Measurements from ENCODE around the gene NFATC2. TPM values are rescaled to one million over a fixed set of nuclear protein-coding genes. Genes with fewer than 3 reads are reported as not detected.

NFATC2 gene
- total RNA-seq, 2 donors from 2014 or later, result 4.3 to 8.4 TPM

GRCh38 chr20:51473256-51473655, 69.3 kb downstream of the NFATC2 start:
- intact Hi-C loops (cut with DNase I), result no loop called here
- H3K4me1 ChIP-seq (replicated peaks), result no peaks in the 10 kb centered on the region
- no peaks in the 10 kb centered on the region for H3K9me3 ChIP-seq
- no peaks in the 10 kb centered on the region for H3K36me3 ChIP-seq
- no peaks in the 10 kb centered on the region for H3K27me3 ChIP-seq (replicated peaks; ENCODE audit: insufficient read depth)
- WGBS, result 95% methylated on average over 4 of the region's 4 CpGs
- DNase-seq (ENCODE audit: low spot score), result no peak
- H3K27ac ChIP-seq, result no peak overlapping the region
- TF ChIP-seq POLR2A (IDR thresholded peaks at IDR 0.05) (no peak), CTCF (IDR thresholded peaks at IDR 0.05) (no peak), POLR2AphosphoS5 (IDR thresholded peaks at IDR 0.05) (no peak)
- no peak overlapping the region for H3K4me3 ChIP-seq

DNA sequence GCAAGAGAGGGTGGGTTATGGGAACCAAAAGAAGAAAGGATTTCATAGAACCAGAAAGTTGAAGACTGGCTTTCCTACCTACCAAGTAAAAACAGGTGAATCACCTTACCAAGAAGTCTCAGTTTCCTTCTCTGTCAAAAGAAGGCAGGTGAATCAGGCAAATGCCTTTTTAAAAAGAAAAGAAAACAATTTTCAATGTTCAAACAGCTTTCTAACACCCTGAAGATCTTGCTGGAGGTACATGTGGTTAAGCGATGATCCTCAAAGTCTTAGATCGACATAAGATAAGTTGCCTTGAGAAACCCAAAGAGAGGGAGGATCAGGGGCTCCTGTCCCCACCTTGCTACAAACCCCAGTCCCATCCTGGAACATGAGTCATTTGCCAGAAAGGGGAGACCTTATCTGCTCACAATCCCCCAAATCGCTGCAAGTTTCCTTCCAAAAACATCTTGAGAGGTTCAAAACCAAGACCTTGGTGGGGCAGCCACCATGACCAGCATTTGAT, 71.6 kb downstream of the NFATC2 start:
- Histone ChIP-seq H3K27ac (no peak overlapping the region), H3K4me3 (no peak overlapping the region), H3K9me3 (no peaks in the 10 kb centered on the region), H3K4me1 (replicated peaks) (no peaks in the 10 kb centered on the region), H3K36me3 (no peaks in the 10 kb centered on the region), H3K27me3 (replicated peaks; ENCODE audit: insufficient read depth) (no peaks in the 10 kb centered on the region)
- no peak for TF ChIP-seq CTCF (IDR thresholded peaks at IDR 0.05)
- no peak for TF ChIP-seq POLR2A (IDR thresholded peaks at IDR 0.05)
- TF ChIP-seq POLR2AphosphoS5 (IDR thresholded peaks at IDR 0.05), result no peak
- intact Hi-C loops (cut with DNase I), result no loop called here
- 95% methylated on average over 3 of the region's 3 CpGs for WGBS
- no peak for DNase-seq (ENCODE audit: low spot score)

GRCh38 chr20:51470499-51470820, 72.1 kb downstream of the NFATC2 start:
- DNase-seq (ENCODE audit: low spot score), result no peak
- H3K9me3 ChIP-seq, result no peaks in the 10 kb centered on the region
- 68% methylated on average over 5 of the region's 5 CpGs for WGBS
- no peaks in the 10 kb centered on the region for H3K36me3 ChIP-seq
- TF ChIP-seq CTCF (IDR thresholded peaks at IDR 0.05), result no peak
- no peak for TF ChIP-seq POLR2A (IDR thresholded peaks at IDR 0.05)
- no peak for TF ChIP-seq POLR2AphosphoS5 (IDR thresholded peaks at IDR 0.05)
- H3K4me1 ChIP-seq (replicated peaks), result no peaks in the 10 kb centered on the region
- no peak overlapping the region for H3K4me3 ChIP-seq
- no peak overlapping the region for H3K27ac ChIP-seq
- H3K27me3 ChIP-seq (replicated peaks; ENCODE audit: insufficient read depth), result no peaks in the 10 kb centered on the region
- intact Hi-C loops (cut with DNase I), result no loop called here

GRCh38 chr20:51469578-51470498, 72.7 kb downstream of the NFATC2 start:
- H3K27me3 ChIP-seq (replicated peaks; ENCODE audit: insufficient read depth), result no peaks in the 10 kb centered on the region
- WGBS, result 68% methylated on average over 11 of the region's 11 CpGs
- no peak for DNase-seq (ENCODE audit: low spot score)
- no peaks in the 10 kb centered on the region for H3K9me3 ChIP-seq
- H3K4me3 ChIP-seq, result no peak overlapping the region
- TF ChIP-seq CTCF (IDR thresholded peaks at IDR 0.05) (no peak), POLR2AphosphoS5 (IDR thresholded peaks at IDR 0.05) (no peak), POLR2A (IDR thresholded peaks at IDR 0.05) (no peak)
- no peaks in the 10 kb centered on the region for H3K4me1 ChIP-seq (replicated peaks)
- no peak overlapping the region for H3K27ac ChIP-seq
- intact Hi-C loops (cut with DNase I), result no loop called here
- no peaks in the 10 kb centered on the region for H3K36me3 ChIP-seq

DNA sequence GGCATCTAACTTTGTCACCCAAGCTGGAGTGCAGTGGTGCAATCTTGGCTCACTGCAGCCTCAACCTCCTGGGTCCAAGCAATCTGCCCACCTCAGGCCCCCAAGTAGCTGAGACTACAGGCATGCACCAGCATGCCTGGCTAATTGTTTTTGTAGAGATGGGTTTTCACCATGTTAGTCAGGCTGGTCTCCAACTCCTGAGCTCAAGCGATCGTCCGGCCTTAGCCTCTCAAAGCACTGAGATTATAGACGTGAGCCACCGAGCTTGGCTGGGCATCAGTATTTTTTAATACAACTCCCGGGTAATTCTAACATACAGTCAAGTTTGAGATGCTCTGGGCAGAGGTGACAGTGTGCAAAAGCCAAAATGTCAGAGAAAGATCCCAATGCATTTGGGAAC, 73.5 kb downstream of the NFATC2 start:
- Histone ChIP-seq H3K36me3 (no peaks in the 10 kb centered on the region), H3K4me3 (no peak overlapping the region), H3K27me3 (replicated peaks; ENCODE audit: insufficient read depth) (no peaks in the 10 kb centered on the region), H3K9me3 (no peaks in the 10 kb centered on the region), H3K4me1 (replicated peaks) (no peaks in the 10 kb centered on the region), H3K27ac (no peak overlapping the region)
- WGBS, result 73% methylated on average over 6 of the region's 6 CpGs
- no peak for DNase-seq (ENCODE audit: low spot score)
- no peak for TF ChIP-seq POLR2A (IDR thresholded peaks at IDR 0.05)
- TF ChIP-seq CTCF (IDR thresholded peaks at IDR 0.05), result no peak
- intact Hi-C loops (cut with DNase I), result no loop called here
